Nephron progenitor cell (in vitro differentiated cells): ENCODE measurements around the gene CCDC183.

Experiments used
- DNase-seq: peaks from one replicate; pipeline ENCODE4 v3.0.0; 2021
- H3K27ac Mint-ChIP-seq: 2 replicates; pipeline ENCODE4 v1.8.0; 2021; ENCODE audit warnings: mild to moderate bottlenecking, moderate library complexity, mixed read lengths
- H3K27me3 Mint-ChIP-seq: 2 replicates; pipeline ENCODE4 v1.8.0; 2021; ENCODE audit warnings: mild to moderate bottlenecking, low read depth, mixed read lengths; ENCODE audit not compliant: poor library complexity
- H3K36me3 Mint-ChIP-seq: 2 replicates; pipeline ENCODE4 v1.8.0; 2021; ENCODE audit warnings: low read depth, mixed read lengths
- H3K4me1 Mint-ChIP-seq: 2 replicates; pipeline ENCODE4 v1.8.0; 2021; ENCODE audit warnings: mixed read lengths
- H3K4me3 Mint-ChIP-seq: 2 replicates; pipeline ENCODE4 v1.8.0; 2021; ENCODE audit warnings: mild to moderate bottlenecking, moderate library complexity, mixed read lengths
- H3K9me3 Mint-ChIP-seq: 2 replicates; pipeline ENCODE4 v1.8.0; 2021; ENCODE audit warnings: mild to moderate bottlenecking, moderate library complexity, mixed read lengths
- CTCF ChIP-seq: fragments of 200-600 bp; sonication (generic); IDR thresholded peaks from 2 replicates; pipeline ENCODE4 v1.5.0; 2021; ENCODE audit warnings: antibody characterized with exemption

CCDC183 gene

DNA sequence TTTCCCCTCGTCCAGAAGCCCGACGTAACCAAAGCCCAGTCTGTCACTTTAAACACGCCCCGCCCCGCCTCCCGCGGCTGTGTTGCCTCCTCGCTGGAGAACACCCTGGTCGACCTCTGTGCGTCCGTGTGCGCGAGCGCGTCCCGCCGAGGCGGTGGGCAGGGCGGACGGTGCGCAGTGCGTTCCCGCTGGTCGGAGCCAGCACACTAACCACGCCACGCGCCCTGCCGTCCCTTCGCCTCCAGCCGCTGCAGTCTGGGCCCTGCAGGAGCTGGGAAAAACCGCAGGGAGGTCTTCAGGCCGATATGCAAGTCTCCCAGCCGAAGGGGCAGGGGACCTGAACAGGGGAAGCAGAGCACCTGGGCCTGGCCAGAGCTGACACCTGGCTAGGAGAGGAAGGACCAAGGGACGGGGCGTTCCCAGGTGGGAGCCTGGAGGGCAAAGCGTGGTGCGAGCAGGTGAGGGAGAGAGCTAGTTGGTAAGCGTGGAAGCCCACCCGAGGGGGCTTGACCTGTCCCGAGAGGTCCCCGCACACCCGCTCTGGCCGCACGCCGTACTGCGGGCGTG, 51.8 kb downstream of the CCDC183 start:
- H3K27me3 Mint-ChIP-seq = peaks cover 9% of the 10 kb centered on the region
- TF ChIP-seq CTCF = no peak
- H3K9me3 Mint-ChIP-seq = no peaks in the 10 kb centered on the region
- peak overlapping the region; percentile 94 for H3K27ac Mint-ChIP-seq
- H3K4me3 Mint-ChIP-seq = peak overlapping the region; percentile 94
- peak; percentile 88 for DNase-seq
- no peaks in the 10 kb centered on the region for H3K36me3 Mint-ChIP-seq
- peaks cover 9% of the 10 kb centered on the region for H3K4me1 Mint-ChIP-seq

GRCh38 chr9:136848393-136849037, 52.4 kb downstream of the CCDC183 start:
- H3K27ac Mint-ChIP-seq = no peak overlapping the region
- H3K36me3 Mint-ChIP-seq = no peaks in the 10 kb centered on the region
- TF ChIP-seq CTCF = no peak
- DNase-seq = peak; percentile 63
- H3K4me1 Mint-ChIP-seq = peaks cover 9% of the 10 kb centered on the region
- H3K4me3 Mint-ChIP-seq = peak overlapping the region; percentile 94
- no peaks in the 10 kb centered on the region for H3K9me3 Mint-ChIP-seq
- peaks cover 9% of the 10 kb centered on the region for H3K27me3 Mint-ChIP-seq

GRCh38 chr9:136849038-136849959, 53.2 kb downstream of the CCDC183 start, which contains the start of gene PHPT1:
Gene PHPT1, plus strand, starts transcription at chr9:136849409. Its CDS starts 22 bp downstream, at chr9:136849431.
- TF ChIP-seq CTCF = no peak
- H3K27ac Mint-ChIP-seq = peak within 1 kb of the TSS; percentile 96
- H3K36me3 Mint-ChIP-seq = no peaks in the 10 kb centered on the region
- peak; percentile 97 for DNase-seq
- peaks cover 9% of the 10 kb centered on the region for H3K4me1 Mint-ChIP-seq
- H3K27me3 Mint-ChIP-seq = peaks cover 9% of the 10 kb centered on the region
- H3K9me3 Mint-ChIP-seq = no peaks in the 10 kb centered on the region
- peak within 1 kb of the TSS; percentile 94 for H3K4me3 Mint-ChIP-seq

DNA sequence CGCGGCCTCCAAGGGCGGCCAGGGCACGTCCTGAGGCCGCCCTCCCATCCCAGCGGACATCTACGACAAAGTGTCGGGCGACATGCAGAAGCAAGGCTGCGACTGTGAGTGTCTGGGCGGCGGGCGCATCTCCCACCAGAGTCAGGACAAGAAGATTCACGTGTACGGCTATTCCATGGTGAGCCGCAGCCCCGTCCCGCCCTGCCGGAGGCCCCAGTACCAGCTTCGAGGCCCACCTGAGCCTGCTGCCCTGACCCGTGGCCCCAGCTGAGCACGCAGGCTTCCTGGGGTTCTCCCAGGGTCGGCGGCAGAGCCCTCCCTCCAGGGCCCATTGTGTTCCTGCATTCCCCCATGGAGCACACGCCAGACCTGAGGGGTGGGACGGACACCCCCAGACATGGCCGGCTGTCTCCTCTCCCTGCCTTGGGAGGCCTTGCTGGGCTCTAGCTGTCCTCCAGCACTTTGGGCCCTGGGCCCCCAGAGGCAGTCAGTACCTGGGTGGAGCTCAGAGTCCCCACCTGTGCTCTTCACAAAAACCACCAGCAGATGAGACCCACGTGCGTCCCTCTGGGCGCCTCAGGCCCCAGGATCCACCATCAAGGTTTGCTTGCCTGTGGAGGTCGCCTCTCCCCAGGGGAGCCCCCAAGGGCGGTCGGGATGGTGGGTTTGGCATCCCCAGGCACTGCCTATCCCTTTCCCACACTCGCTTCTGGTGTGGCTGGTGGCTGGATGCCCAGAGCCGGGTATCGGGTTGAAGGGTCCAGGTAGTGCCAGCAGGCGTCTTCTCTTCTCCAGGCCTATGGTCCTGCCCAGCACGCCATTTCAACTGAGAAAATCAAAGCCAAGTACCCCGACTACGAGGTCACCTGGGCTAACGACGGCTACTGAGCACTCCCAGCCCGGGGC, 54.1 kb downstream of the CCDC183 start:
- Mint-ChIP-seq H3K27ac (peak overlapping the region; percentile 51), H3K4me1 (peaks cover 9% of the 10 kb centered on the region), H3K36me3 (no peaks in the 10 kb centered on the region), H3K27me3 (peaks cover 9% of the 10 kb centered on the region), H3K4me3 (peak overlapping the region; percentile 94), H3K9me3 (no peaks in the 10 kb centered on the region)
- no peak for TF ChIP-seq CTCF
- no peak for DNase-seq

GRCh38 chr9:136850866-136851775, 55.0 kb downstream of the CCDC183 start:
- Mint-ChIP-seq H3K27me3 (peaks cover 9% of the 10 kb centered on the region), H3K4me1 (peaks cover 9% of the 10 kb centered on the region), H3K36me3 (no peaks in the 10 kb centered on the region), H3K9me3 (no peaks in the 10 kb centered on the region), H3K4me3 (peak overlapping the region; percentile 70), H3K27ac (no peak overlapping the region)
- DNase-seq = no peak
- TF ChIP-seq CTCF = no peak
